AG09309 (cell line): ENCODE measurements around the gene FOSL2.

Experiments used
- DNase-seq: peaks from one replicate; pipeline ENCODE4 v3.0.0-alpha.2; 2010; ENCODE audit warnings: low read depth
- H3K4me3 ChIP-seq: 2 replicates; pipeline ENCODE4 v1.5.1; 2011; ENCODE audit warnings: mild to moderate bottlenecking, low read depth, low read length, moderate library complexity; ENCODE audit not compliant: control insufficient read depth
- CTCF ChIP-seq: IDR thresholded peaks from 2 replicates; pipeline ENCODE4 v1.5.1; 2011; ENCODE audit warnings: mild to moderate bottlenecking, low read depth, low read length, inconsistent platforms; ENCODE audit not compliant: insufficient read depth, control insufficient read depth; ENCODE audit errors: missing control alignments

FOSL2 gene

GRCh38 chr2:28378679-28379584 lies 13.7 kb upstream of the FOSL2 start:
- TF ChIP-seq CTCF = no peak
- no peak overlapping the region for H3K4me3 ChIP-seq
- no peak for DNase-seq

- no peak overlapping the region for H3K4me3 ChIP-seq
- TF ChIP-seq CTCF = no peak
- DNase-seq = no peak
These were observed 12.4 kb upstream of the FOSL2 start for GRCh38 chr2:28380219-28380618.

- DNase-seq = no peak
- no peak overlapping the region for H3K4me3 ChIP-seq
- TF ChIP-seq CTCF = no peak
These were observed 11.2 kb upstream of the FOSL2 start for GRCh38 chr2:28381225-28382180.

GRCh38 chr2:28382755-28383154 lies 9.9 kb upstream of the FOSL2 start:
- H3K4me3 ChIP-seq = no peak overlapping the region
- DNase-seq = no peak
- TF ChIP-seq CTCF = no peak

GRCh38 chr2:28387082-28387960 lies 5.3 kb upstream of the FOSL2 start:
- DNase-seq = no peak
- TF ChIP-seq CTCF = no peak
- no peak overlapping the region for H3K4me3 ChIP-seq
